SK-N-SH (cell line): Measurements from ENCODE around the gene MACROD2. TPM values are rescaled to one million over a fixed set of nuclear protein-coding genes. Genes with fewer than 3 reads are reported as not detected.

Experiments used
- CTCF ChIA-PET: fragments of 300-600, 350-600 bp; formaldehyde crosslinking; extraction: SDS; loops from one replicate; lab custom pipeline; 2021; lab: Yijun Ruan, JAX
- POLR2A ChIA-PET: fragments of 350-600 bp; sonication (Branson Sonifier 250); formaldehyde crosslinking; extraction: SDS; loops from one replicate; lab custom pipeline; 2020; ENCODE audit warnings: antibody characterized with exemption, inconsistent platforms; lab: Yijun Ruan, JAX
- DNase-seq: peaks from one replicate; pipeline ENCODE4 v3.0.0; 2012
- H2AFZ ChIP-seq: fragments of 200-600 bp; sonication (generic); 2 replicates; pipeline ENCODE4 v1.8.1; 2016; ENCODE audit warnings: antibody characterized with exemption, mild to moderate bottlenecking, low read depth
- H3F3A ChIP-seq: fragments of 200-600 bp; sonication (generic); replicated peaks from 2 replicates; pipeline ENCODE3; 2016; ENCODE audit warnings: antibody characterized with exemption, mild to moderate bottlenecking; ENCODE audit not compliant: insufficient read depth
- H3K27ac ChIP-seq, 2 experiments: fragments of 200-500 bp in 1 of 2; fragments of 200-600 bp in 1 of 2; sonication (Bioruptor generic) in 1 of 2; sonication (generic), shearing (Covaris generic) in 1 of 2; 2 replicates each; pipeline versions ENCODE4 v1.5.1 to v1.6.1; 2014 to 2016; ENCODE audit warnings: low read depth in 2 of 2, inconsistent platforms in 1 of 2, low read length in 1 of 2, mild to moderate bottlenecking in 1 of 2, mixed read lengths in 1 of 2
- H3K27me3 ChIP-seq: fragments of 200-600 bp; sonication (generic), shearing (Covaris generic); 2 replicates; pipeline ENCODE4 v1.6.1; 2016; ENCODE audit warnings: mixed run types; ENCODE audit not compliant: insufficient read depth
- H3K36me3 ChIP-seq, 2 experiments: fragments of 200-500 bp in 1 of 2; fragments of 200-600 bp in 1 of 2; sonication (Bioruptor generic) in 1 of 2; sonication (generic) in 1 of 2; replicated peaks in 1 of 2; 2 replicates each; pipeline versions ENCODE3 to v1.5.1; 2014 to 2016; ENCODE audit warnings: low read length in 1 of 2, mild to moderate bottlenecking in 1 of 2; ENCODE audit not compliant: insufficient read depth in 2 of 2, control insufficient read depth in 1 of 2
- H3K4me1 ChIP-seq, 2 experiments: fragments of 200-500 bp in 1 of 2; fragments of 200-600 bp in 1 of 2; sonication (Bioruptor generic) in 1 of 2; sonication (generic), shearing (Covaris generic) in 1 of 2; 2 replicates each; pipeline versions ENCODE4 v1.5.1 to v1.6.1; 2014 to 2016; ENCODE audit warnings: low read depth in 1 of 2, low read length in 1 of 2, mixed run types in 1 of 2; ENCODE audit not compliant: insufficient read depth in 2 of 2, control insufficient read depth in 1 of 2
- H3K4me2 ChIP-seq: fragments of 200-600 bp; sonication (generic), shearing (Covaris generic); 2 replicates; pipeline ENCODE4 v1.6.1; 2017; ENCODE audit warnings: mixed run types
- H3K4me3 ChIP-seq, 2 experiments: fragments of 200-500 bp in 1 of 2; fragments of 200-600 bp in 1 of 2; sonication (Bioruptor generic) in 1 of 2; sonication (generic), shearing (Covaris generic) in 1 of 2; 2 replicates each; pipeline versions ENCODE4 v1.5.1 to v1.8.1; 2014 to 2016; ENCODE audit warnings: low read depth in 2 of 2, inconsistent platforms in 1 of 2, low read length in 1 of 2, mild to moderate bottlenecking in 1 of 2, mixed read lengths in 1 of 2, moderate library complexity in 1 of 2
- H3K79me2 ChIP-seq: fragments of 200-600 bp; sonication (generic); 2 replicates; pipeline ENCODE4 v1.8.1; 2017; ENCODE audit warnings: mild to moderate bottlenecking; ENCODE audit not compliant: insufficient read depth
- H3K9ac ChIP-seq: fragments of 200-600 bp; sonication (generic); 2 replicates; pipeline ENCODE4 v1.6.1; 2017; ENCODE audit warnings: mixed run types
- H3K9me2 ChIP-seq: fragments of 200-600 bp; sonication (generic); 2 replicates; pipeline ENCODE4 v1.6.1; 2017; ENCODE audit warnings: mixed run types
- H3K9me3 ChIP-seq: fragments of 200-600 bp; sonication (generic); 2 replicates; pipeline ENCODE4 v1.6.1; 2017; ENCODE audit warnings: mixed run types, mild to moderate bottlenecking, moderate library complexity
- H4K20me1 ChIP-seq: fragments of 200-600 bp; sonication (generic); 2 replicates; pipeline ENCODE4 v1.6.1; 2017; ENCODE audit warnings: mild to moderate bottlenecking, mixed run types; ENCODE audit not compliant: insufficient read depth
- CHD2 ChIP-seq: fragments of 150-350 bp; IDR thresholded peaks from 2 replicates; pipeline ENCODE4 v1.6.1; 2018; ENCODE audit warnings: low read length; ENCODE audit not compliant: partially characterized antibody
- CTCF ChIP-seq: fragments of 200-600 bp; sonication (generic); IDR thresholded peaks from 2 replicates; pipeline ENCODE4 v1.6.1; 2017; ENCODE audit warnings: antibody characterized with exemption, mild to moderate bottlenecking, moderate library complexity
- EP300 ChIP-seq, 2 experiments: IDR thresholded peaks; 2 replicates each; pipeline versions ENCODE4 v1.4.0 to v1.6.1; 2012; ENCODE audit warnings: borderline replicate concordance in 1 of 2, low read depth in 1 of 2, low read length in 1 of 2
- FOXJ3 ChIP-seq: sonication (generic); formaldehyde crosslinking; IDR thresholded peaks from 2 replicates; pipeline ENCODE4 v1.5.1; 2020; ENCODE audit warnings: mild to moderate bottlenecking, missing genetic modification reagents
- FOXM1 ChIP-seq: IDR thresholded peaks from 2 replicates; pipeline ENCODE4 v1.4.0; 2012; ENCODE audit warnings: low read depth, mild to moderate bottlenecking
- MAX ChIP-seq: IDR thresholded peaks from 2 replicates; pipeline ENCODE4 v1.4.0; 2012; ENCODE audit warnings: low read depth
- NRF1 ChIP-seq: IDR thresholded peaks from 2 replicates; pipeline ENCODE4 v1.6.1; 2012; ENCODE audit warnings: low read depth, mild to moderate bottlenecking, low read length
- PBX3 ChIP-seq: IDR thresholded peaks from 2 replicates; pipeline ENCODE4; 2012
- POLR2AphosphoS5 ChIP-seq: IDR thresholded peaks from 2 replicates; pipeline ENCODE4 v1.6.1; 2012; ENCODE audit warnings: low read depth, low read length
- RAD21 ChIP-seq: IDR thresholded peaks from 2 replicates; pipeline ENCODE4 v1.6.1; 2012; ENCODE audit warnings: mild to moderate bottlenecking, low read length
- RCOR1 ChIP-seq: fragments of 150-350 bp; IDR thresholded peaks from 2 replicates; pipeline ENCODE4 v1.6.1; 2017; ENCODE audit warnings: antibody characterized with exemption, low read length
- RFX5 ChIP-seq: IDR thresholded peaks from 2 replicates; pipeline ENCODE4 v1.6.1; 2012; ENCODE audit warnings: mild to moderate bottlenecking, improper control_type of control experiment, low read length
- RXRA ChIP-seq: IDR thresholded peaks from 2 replicates; pipeline ENCODE4 v1.4.0; 2012; ENCODE audit warnings: low read depth, mild to moderate bottlenecking, borderline replicate concordance
- SIN3A ChIP-seq: IDR thresholded peaks from 2 replicates; pipeline ENCODE4 v1.6.1; 2012; ENCODE audit warnings: low read depth, mild to moderate bottlenecking, low read length, moderate library complexity, borderline replicate concordance
- SMC3 ChIP-seq: IDR thresholded peaks from 2 replicates; pipeline ENCODE4 v1.6.1; 2012; ENCODE audit warnings: low read depth, low read length, improper control_type of control experiment
- TCF12 ChIP-seq: IDR thresholded peaks from 2 replicates; pipeline ENCODE4 v1.4.0; 2012
- TEAD4 ChIP-seq: IDR thresholded peaks from 2 replicates; pipeline ENCODE4 v1.4.0; 2012; ENCODE audit warnings: mild to moderate bottlenecking, borderline replicate concordance; ENCODE audit not compliant: insufficient read depth
- USF1 ChIP-seq: IDR thresholded peaks from 2 replicates; pipeline ENCODE4 v1.4.0; 2012; ENCODE audit warnings: low read depth, borderline replicate concordance
- ZBTB33 ChIP-seq: IDR thresholded peaks from 2 replicates; pipeline ENCODE4 v1.4.0; 2012; ENCODE audit warnings: low read depth, borderline replicate concordance
- WGBS: methylation state at CpG from one replicate; pipeline ENCODE4 v1.1.6; 2017; ENCODE audit warnings: low lambda C conversion rate; 5-methylcytosine and 5-hydroxymethylcytosine counted together
- polyA plus RNA-seq, 3 experiments: library from polyadenylated mRNA; depleted of rRNA; stranded (reverse); fragments of >200 nt; gene quantifications; 2 replicates each; pipeline ENCODE4 v1.2.3, GENCODE V29; 2012

MACROD2 gene
- polyA plus RNA-seq, 1 of the 3 experiments (the other 2 are of a cell fraction) = 0.33 TPM

- Histone ChIP-seq H4K20me1 (no peaks in the 10 kb centered on the region), H3K4me1 (no peaks in the 10 kb centered on the region), H3K4me3 (no peak overlapping the region), H2AFZ (no peak overlapping the region), H3K27ac (no peak overlapping the region), H3F3A (no peaks in the 10 kb centered on the region), H3K9me3 (no peaks in the 10 kb centered on the region), H3K36me3 (no peaks in the 10 kb centered on the region), H3K79me2 (no peaks in the 10 kb centered on the region), H3K4me2 (no peak overlapping the region), H3K9ac (no peak overlapping the region), H3K27me3 (no peaks in the 10 kb centered on the region), H3K9me2 (no peaks in the 10 kb centered on the region)
- ChIA-PET POLR2A (no interaction called here), CTCF (no interaction called here)
- 56% methylated on average over 3 of the region's 3 CpGs for WGBS
- TF ChIP-seq CTCF (no peak), RXRA (no peak), FOXM1 (no peak), NRF1 (no peak), POLR2AphosphoS5 (no peak), TCF12 (no peak), RAD21 (no peak), SMC3 (no peak), CHD2 (no peak), FOXJ3 (no peak), ZBTB33 (no peak), MAX (no peak), USF1 (no peak), TEAD4 (no peak), RFX5 (no peak)
- no peak for DNase-seq
Observed at GRCh38 chr20:14581731-14582130, 586.4 kb downstream of the MACROD2 start.

GRCh38 chr20:14582855-14583254 is 587.5 kb downstream of the MACROD2 start:
- no peaks in the 10 kb centered on the region for H3K36me3 ChIP-seq
- no peaks in the 10 kb centered on the region for H3K79me2 ChIP-seq
- no peaks in the 10 kb centered on the region for H3K9me3 ChIP-seq
- ChIA-PET POLR2A (no interaction called here), CTCF (no interaction called here)
- no peaks in the 10 kb centered on the region for H3K4me1 ChIP-seq
- no peaks in the 10 kb centered on the region for H3K27me3 ChIP-seq
- DNase-seq = no peak
- H3K9ac ChIP-seq = no peak overlapping the region
- no peaks in the 10 kb centered on the region for H4K20me1 ChIP-seq
- 61% methylated on average over 3 of the region's 3 CpGs for WGBS
- no peaks in the 10 kb centered on the region for H3F3A ChIP-seq
- H3K4me2 ChIP-seq = no peak overlapping the region
- H3K27ac ChIP-seq = no peak overlapping the region
- no peaks in the 10 kb centered on the region for H3K9me2 ChIP-seq
- H2AFZ ChIP-seq = no peak overlapping the region
- H3K4me3 ChIP-seq = no peak overlapping the region
- TF ChIP-seq PBX3 (no peak), CTCF (no peak), RAD21 (no peak), SMC3 (no peak), NRF1 (no peak), USF1 (no peak), CHD2 (no peak), RCOR1 (no peak), SIN3A (no peak), EP300 (IDR thresholded peaks at IDR 0.05; ENCODE audit: borderline replicate concordance in 1 of 2, low read depth in 1 of 2, low read length in 1 of 2) (no peak), POLR2AphosphoS5 (no peak)
